SIG-M5 (cell line): ENCODE data around the gene CLRN3.

ENCODE experiments used
- DNase-seq: peaks from one replicate; lab custom pipeline; 2025; lab: John Stamatoyannopoulos, UW

CLRN3 gene

GRCh38 chr10:127919418-127920271 is 26.9 kb upstream of the CLRN3 start:
- DNase-seq, result no peak

GRCh38 chr10:127918572-127918971 is 25.8 kb upstream of the CLRN3 start:
- no peak for DNase-seq

- no peak for DNase-seq
Observed at GRCh38 chr10:127916826-127917225, 24.1 kb upstream of the CLRN3 start.

GRCh38 chr10:127915324-127915723 is 22.6 kb upstream of the CLRN3 start:
- no peak for DNase-seq

GRCh38 chr10:127913368-127913759 is 20.6 kb upstream of the CLRN3 start:
- no peak for DNase-seq

GRCh38 chr10:127912607-127913367 is 20.0 kb upstream of the CLRN3 start:
- DNase-seq, result no peak

- no peak for DNase-seq
Observed at GRCh38 chr10:127911867-127912257, 19.1 kb upstream of the CLRN3 start.

- DNase-seq, result no peak
Observed at GRCh38 chr10:127911218-127911866, 18.6 kb upstream of the CLRN3 start.

- no peak for DNase-seq
Observed at GRCh38 chr10:127910464-127910770, 17.7 kb upstream of the CLRN3 start.

- no peak for DNase-seq
Observed at GRCh38 chr10:127909716-127910463, 17.1 kb upstream of the CLRN3 start.

GRCh38 chr10:127908959-127909267 is 16.2 kb upstream of the CLRN3 start:
- DNase-seq, result no peak

- DNase-seq, result no peak
Observed at GRCh38 chr10:127908106-127908958, 15.6 kb upstream of the CLRN3 start.

- DNase-seq, result no peak
Observed at GRCh38 chr10:127907411-127908105, 14.8 kb upstream of the CLRN3 start.

GRCh38 chr10:127906548-127907377 is 14.0 kb upstream of the CLRN3 start, which contains the start of gene PTPRE:
Gene PTPRE (plus strand): TSS chr10:127907103. CDS start chr10:128040882, 133,779 bp downstream.
- DNase-seq, result no peak

GRCh38 chr10:127905848-127906261 is 13.1 kb upstream of the CLRN3 start:
- DNase-seq, result no peak

- DNase-seq, result no peak
Observed at GRCh38 chr10:127905001-127905847, 12.5 kb upstream of the CLRN3 start.

GRCh38 chr10:127904311-127905000 is 11.7 kb upstream of the CLRN3 start:
- DNase-seq, result no peak

GRCh38 chr10:127903789-127904188 is 11.0 kb upstream of the CLRN3 start:
- DNase-seq, result no peak
